Stimulated activated CD4-positive, alpha-beta T cell treated with anti-CD3 and anti-CD28 coated beads, Interleukin-4, amount 100 ng/mL, for 48 hours (primary cell): ENCODE data around the gene APBB3.
A peak's percentile ranks its signal among the peaks of the same experiment; 100 is the strongest.
"Not testable (repeated sequence)": the region's sequence is repeated elsewhere in the genome, so short reads cannot be mapped to it uniquely, and the experiment has no call there.

Experiments used
- DNase-seq, 2 donors: peaks; one replicate each; pipeline ENCODE4 v3.0.0-alpha.2; 2020; ENCODE audit warnings: low read depth in 2 of 2

The APBB3 gene, protein sequence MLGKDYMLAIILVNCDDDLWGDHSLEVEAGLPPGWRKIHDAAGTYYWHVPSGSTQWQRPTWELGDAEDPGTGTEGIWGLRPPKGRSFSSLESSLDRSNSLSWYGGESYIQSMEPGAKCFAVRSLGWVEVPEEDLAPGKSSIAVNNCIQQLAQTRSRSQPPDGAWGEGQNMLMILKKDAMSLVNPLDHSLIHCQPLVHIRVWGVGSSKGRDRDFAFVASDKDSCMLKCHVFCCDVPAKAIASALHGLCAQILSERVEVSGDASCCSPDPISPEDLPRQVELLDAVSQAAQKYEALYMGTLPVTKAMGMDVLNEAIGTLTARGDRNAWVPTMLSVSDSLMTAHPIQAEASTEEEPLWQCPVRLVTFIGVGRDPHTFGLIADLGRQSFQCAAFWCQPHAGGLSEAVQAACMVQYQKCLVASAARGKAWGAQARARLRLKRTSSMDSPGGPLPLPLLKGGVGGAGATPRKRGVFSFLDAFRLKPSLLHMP

DNA sequence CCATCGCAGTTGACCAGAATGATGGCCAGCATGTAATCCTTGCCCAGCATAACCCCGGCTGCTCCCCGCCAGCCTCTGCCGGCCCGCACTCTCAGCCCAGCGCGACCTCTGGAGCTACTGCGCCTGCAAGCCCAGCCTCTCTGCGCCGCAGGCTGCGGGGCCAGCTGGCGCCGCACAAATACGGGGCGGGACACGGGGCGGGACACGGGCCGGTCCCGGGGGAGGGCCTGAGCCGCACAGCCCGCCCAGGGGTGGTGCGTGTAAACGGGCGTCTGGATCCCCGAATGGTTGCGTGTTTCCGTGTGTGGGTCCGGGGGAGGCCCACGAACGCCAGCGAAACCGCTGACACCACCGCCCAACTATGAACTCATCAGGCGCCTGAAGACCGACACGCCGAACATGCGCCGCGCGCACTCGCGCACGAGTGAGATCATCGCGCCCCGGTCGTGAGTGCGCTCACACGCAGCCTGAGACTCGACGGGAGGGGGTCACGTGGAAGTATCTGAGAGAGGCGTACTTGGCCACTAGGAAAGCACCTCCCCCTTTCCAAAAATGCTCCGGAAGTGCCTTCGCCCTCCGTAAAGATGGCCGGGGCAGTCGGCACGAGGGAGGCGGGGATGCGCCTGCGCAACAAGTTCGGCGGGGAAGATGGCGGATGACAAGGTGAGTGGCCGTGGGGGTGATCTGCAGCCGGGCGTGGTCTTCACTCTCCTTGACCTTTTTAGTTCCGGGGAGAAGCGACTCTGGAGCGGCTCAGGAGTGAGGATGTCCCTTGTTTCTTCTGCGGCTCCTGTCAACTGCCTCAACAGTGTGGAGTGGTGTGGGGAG lies at the start of gene APBB3, which contains the start of gene SLC35A4:
Gene APBB3, minus strand, starts transcription at position 403 of the 828 bp plus-strand sequence. Its CDS starts 353 bp downstream, at position 50.
Gene SLC35A4, plus strand, starts transcription at position 633 of the 828 bp plus-strand sequence. CDS start 2,342 bp downstream, outside the sequence.
- DNase-seq: peak; percentile 89 to 95

DNA sequence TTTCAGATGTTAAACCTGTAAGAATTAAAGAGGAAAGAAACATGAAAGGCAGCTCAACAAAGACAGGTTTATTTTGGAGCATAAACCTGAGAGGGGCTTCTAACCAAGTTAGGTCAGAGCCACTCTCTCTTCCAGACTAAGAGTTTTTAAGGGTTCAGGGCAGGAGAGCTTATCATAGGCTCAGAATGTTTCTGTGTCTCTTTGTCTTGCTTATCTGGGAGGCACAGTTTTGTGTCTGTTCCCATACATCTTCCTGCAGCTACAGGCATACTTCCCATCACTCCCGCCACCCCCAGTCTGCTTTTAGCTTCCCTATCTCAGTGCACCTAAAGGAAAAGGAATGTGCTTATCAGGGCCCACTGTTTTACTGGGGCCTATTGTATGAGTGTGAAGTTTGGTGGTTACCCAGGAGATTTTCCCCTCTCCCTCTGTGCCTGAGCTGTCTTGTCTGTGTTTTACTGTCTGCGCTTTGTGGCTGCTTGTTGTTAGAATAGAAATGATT lies 46.7 kb upstream of the APBB3 start:
- DNase-seq: no peak

DNA sequence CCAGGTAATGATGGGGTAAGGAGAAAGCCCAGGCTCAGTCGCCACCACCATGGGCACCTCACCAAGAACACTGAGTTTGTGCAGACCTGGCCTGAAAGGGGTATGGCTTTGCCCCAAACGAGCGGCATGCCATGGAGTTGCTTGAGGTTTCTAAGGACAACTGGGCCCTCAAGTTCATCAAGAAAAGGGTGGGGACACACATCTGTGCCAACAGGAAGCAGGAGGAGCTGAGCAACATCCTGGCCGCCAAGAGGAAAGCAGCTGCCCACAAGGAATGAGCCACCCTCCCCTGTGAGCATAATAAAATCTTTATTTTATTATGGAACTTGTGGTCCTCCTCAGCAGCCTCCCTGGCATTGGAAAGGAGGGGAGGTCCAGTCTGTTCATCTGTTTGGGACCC lies 44.7 kb upstream of the APBB3 start:
- no peak for DNase-seq

DNA sequence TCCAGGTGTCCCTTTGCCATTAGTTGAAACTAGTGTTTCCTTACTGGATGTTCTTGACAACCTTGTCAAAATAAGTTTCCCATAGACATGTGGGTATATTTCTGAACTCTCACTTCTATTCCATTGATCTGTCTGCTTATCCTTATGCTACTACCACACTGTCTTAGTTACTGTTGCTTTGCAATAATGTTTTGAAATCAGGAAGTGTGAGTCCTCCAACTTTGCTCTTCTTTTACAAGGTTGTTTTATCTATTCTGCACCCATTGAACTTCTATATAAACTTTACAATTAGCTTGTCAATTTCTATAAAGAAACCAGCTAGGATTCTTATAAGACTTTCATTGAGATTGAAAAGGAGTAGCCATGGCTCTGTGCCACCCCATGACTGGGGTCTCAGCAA lies 44.3 kb upstream of the APBB3 start:
- DNase-seq: no peak

DNA sequence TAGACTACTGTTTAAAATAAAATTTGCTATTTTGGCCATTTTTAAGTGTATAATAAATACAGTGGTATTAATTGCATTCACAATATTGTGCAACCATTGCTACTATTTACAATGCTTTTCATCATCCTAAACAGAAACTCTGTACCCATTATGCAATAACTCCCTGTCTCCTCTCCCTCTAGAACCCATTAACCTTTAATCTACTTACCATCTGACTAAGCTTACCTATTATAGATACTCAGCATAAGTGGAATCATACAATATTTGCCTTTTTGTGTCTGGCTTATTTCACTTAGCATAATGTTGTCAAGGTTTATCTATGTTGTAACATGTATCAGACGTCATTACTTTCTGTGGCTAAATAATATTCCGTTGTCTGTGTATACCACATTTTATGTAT lies 42.6 kb upstream of the APBB3 start:
- no peak for DNase-seq

DNA sequence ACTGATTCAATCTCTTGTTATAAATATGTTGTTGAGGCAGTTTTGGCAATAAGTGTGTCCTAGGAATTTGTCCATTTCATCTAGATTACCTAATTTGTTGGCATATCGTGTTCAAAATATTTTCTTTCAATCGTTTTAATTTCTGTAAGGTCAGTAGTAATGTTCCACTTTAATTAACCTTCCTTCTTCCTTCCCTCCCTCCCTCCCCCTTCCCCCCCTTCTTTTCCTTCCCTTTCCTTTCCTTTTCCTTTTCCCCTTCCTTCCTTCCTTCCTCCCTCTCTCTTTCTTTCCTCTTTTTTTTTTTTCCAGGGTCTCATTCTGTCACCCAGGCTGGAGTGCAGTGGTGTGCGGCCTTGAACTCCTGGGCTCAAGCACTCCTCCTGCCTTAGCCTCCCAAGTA lies 41.5 kb upstream of the APBB3 start:
- DNase-seq: no peak

DNA sequence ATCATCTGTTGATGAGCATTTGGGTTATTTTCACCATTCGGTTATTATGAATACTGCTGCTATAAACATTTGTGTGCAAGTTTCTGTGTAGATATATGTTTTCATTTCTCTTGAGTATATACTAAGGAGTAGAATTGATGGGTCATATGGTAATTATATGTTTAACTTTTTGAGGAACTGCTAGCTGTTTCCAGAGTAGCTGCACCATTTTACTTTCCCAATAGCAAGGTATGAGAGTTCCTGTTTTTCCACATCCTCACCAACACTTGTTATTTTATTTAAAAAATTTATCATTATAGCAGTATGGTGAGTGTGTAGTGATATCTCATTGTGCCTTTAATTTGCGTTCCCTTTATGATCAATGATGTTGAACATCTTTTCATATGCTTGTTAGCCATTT lies 39.3 kb upstream of the APBB3 start:
- DNase-seq: no peak

DNA sequence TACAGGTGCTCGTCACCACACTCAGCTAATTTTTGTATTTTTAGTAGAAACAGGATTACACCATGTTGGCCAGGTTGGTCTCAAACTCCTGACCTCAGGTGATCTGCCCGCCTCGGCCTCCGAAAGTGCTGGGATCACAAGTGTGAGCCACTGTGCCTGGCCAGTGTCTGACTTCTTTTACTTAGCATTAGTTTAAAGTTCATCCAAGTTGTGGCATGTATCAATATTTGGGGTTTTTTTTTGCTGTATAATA lies 39.0 kb upstream of the APBB3 start:
- not testable (repeated sequence) for DNase-seq

DNA sequence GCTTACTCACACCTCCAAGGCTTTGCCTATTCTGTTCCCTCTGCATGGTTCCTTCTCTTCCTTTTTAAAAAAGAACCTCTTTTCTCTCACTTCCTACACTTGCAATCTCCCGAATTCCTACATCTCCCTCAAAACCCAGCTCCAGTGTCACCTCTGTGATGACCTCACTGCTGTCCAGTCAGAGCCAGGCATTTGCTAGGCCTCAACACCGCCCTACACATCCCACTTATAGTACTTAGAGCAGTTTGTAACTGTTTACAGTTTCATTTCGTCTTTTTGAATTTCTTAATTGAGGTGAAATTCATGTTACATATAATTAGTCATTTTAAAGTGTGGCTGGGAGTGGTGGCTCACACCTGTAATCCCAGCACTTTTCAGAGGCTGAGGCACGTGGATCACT lies 37.7 kb upstream of the APBB3 start:
- no peak for DNase-seq

DNA sequence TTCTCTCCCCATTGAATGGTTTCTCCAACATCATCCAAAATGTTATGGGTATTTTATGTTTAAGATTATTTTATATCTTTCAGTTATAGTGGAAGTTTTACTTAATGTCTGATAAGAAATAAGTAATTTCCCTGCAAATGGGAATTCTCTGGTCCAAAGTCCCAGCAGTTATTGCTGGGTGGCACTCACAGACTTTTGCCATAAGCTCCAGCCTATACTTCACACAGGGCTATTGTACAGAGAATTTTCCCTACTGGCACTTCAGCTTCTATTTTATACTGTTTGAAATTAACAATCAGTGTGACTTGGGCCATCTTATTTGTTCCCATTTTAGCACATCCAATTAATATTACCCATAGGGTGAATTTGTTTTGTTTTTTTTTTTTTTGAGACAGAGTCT lies 35.7 kb upstream of the APBB3 start:
- no peak for DNase-seq

DNA sequence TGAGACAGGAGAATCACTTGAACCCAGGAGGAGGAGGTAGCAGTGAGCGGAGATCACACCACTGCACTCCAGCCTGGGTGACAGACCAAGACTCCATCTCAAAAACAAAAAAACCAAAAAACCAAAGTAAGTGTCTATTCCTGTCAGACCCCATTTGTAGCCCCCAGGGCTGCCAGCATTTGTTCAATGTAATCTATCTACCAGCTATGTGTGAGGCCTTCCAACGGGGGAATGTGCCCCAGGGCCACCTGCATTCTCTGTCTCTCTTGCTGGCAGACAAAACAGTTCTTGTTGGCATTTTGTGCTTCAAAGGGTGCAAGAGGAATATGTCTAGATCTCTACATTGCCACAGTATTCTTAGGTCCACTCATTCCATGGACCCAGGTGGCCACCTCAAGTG lies 34.4 kb upstream of the APBB3 start:
- DNase-seq: no peak

DNA sequence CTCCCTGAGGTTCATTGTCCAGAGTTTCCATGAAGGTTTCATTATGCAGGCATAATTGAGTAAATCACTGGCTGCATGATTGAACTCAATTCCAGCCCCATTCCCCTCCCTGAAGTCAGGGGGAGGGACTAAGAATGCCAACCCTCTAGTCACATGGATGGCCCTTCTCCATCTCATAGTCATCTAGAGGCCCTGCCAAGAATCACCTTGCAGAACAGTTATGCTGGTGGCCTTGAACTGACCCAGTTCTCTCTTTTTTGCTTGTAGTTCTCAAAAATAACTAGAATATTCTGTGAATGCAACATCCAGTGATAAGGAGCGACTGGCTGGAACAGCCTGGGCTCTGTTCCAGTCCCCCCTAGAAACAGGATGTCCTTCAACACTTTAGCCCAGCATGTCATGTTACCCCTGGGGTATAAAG lies 31.9 kb upstream of the APBB3 start:
- DNase-seq: no peak

DNA sequence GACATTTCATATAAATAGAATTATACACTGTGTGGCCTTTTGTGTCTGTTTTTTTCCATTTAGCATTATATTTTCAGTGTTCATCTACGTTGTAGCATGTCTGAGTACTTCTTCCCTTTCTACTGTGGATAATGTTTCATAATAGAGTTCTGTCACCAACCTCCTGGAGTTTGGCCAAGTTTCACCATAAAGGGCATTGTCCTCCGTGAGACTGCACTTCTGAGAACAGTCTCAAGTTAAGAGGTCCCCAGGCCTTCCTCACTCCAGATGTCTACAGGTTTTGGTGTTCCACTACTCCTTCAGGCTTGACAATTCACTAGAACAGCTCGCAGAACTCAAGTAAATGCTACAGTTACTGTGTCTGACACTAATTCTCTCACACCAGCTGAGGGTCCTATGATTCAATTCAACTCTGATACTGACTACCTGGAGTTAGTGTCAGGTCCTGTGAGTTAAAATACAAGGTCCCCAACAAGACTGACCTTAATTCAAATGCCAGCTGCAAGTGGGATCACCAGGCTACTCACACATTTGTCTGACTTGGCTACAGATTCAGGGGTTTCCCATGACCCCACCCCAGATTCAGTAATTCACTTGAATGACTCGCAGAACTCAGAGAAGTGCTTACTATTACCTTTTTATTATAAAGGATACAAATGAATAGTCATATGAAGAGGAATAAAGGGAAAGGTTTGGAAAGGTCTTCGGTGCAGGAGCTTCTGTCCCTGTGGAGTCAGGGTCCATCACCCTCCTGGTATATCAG lies 31.3 kb upstream of the APBB3 start:
- DNase-seq: no peak

DNA sequence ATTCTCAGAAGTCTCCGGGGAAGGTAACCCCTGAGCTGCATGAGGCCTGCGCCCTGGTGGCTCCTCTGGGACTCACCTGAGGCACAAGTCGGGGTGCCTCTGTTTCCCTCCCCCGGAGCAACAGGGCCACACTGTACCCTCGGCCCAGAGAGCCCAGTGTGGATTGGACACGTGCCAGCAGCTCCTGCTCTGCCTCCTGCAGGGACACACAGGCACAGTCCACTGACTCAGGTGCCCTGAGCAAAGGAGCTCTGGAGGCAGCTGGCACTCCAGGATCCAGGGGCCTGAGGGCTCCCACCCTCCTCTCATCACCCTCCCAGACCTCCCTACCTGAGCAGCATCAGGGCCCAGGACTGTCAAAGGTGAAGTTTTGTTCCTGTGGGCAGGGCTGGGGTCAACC lies 29.8 kb upstream of the APBB3 start:
- DNase-seq: no peak

DNA sequence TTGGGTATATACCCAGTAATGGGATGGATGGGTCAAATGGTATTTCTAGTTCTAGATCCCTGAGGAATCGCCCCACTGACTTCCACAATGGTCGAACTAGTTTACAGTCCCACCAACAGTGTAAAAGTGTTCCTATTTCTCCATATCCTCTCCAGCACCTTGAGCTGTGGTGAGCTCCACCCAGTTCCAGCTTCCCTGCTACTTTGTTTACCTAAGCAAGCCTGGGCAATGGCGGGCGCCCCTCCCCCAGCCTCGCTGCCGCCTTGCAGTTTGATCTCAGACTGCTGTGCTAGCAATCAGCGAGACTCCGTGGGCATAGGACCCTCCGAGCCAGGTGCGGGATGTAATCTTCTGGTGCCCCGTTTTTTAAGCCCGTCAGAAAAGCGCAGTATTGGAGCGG lies 28.7 kb upstream of the APBB3 start:
- DNase-seq: not testable (repeated sequence)

DNA sequence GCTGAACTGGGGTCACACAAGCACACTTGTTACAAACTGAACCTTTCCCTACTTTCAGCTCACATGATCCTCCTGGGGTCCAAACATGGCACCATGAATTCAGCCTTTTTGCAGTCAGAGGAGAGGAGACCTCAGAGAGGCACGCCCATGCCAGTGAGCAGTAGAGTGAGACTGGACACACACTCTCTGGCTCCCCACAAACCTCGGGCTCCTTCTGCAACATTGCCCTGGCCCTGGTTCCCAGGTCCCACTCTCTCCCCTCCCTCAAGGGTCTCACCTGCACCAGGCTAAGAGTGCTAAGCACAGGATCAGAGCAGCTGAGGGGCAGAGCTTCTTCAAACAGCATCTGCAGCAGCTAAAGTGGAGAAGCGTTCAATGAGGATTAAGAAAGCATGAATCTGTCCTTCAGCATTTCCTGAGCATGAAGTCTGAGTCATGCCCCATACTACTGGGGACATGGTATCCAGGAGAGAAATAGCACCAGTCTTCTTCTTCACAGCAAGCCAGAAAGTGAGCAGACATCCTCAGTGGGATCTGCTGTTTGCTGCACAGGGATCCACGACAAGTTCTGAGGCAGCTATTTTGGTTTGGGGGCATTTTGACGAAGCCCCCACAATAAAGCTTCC lies 27.5 kb upstream of the APBB3 start:
- no peak for DNase-seq

DNA sequence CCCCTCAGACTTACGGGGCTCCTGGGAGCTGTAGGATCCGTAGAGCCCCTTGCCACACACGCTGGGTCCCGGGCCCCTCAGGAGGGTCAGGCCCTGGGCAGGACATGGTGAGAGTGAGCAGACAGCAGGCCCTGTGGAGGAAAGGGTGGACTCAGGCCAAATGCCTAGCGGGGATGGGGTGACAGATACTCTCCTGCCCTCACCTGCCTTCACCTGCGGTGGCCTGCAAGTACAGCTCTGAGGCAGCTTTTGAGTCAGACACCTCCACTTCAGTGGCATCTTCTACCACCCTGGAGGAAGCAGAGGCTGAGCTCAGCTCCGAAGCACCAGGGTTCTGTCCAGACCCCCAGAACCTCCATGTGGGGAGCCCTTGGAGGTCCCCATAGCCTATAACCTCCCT lies 26.5 kb upstream of the APBB3 start:
- DNase-seq: no peak

DNA sequence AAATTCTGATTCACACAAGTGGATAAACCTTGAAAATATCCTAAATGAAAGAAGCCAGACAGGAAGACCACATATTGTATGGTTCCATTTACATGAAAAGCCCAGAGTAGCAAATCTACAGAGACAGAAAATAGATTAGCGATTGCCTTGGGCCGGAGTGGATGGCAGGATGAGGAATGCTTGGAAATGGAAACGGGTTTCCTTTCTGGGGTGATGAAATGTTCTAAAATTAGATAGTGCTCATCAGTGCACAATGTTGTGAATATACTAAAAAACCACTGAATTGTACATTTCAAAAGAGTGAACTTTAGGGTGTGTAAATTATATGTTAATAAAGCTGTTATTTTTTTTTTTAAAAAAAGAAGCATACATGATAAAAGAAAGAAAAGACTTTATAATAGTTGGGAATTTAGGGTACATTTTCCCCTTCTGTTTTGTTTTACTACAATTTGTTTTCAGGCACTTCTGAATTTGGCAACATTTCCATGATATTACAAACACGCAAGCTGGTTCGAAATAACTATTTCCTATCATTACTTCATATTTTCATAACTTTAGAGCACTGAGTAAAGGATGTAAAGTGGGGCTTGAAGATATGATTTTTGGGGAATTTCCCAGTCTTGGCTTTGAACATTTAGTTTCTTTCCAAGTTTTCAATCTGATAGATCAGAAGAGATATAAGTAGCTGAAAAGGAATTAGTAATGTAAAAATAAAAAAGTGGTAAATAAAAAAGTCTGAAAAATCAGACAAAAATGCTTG lies 24.1 kb upstream of the APBB3 start:
- no peak for DNase-seq

DNA sequence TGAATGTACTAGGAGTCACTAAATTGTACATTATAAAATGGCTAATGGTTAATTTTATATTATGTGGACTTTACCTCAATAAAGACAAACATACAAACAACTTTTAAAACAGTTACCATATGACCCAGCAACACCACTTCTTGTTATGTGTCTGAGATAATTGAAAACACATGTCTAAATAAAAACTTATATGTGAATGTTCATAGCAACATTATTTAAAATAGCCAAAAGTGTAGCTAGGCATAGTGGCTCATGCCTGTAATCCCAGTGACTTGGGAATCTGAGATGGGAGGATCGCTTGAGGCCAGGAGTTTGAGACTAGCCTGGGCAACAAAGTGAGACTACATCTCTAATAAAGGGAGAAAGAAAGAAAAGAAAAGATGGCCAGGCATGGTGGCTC lies 23.1 kb upstream of the APBB3 start:
- DNase-seq: no peak

DNA sequence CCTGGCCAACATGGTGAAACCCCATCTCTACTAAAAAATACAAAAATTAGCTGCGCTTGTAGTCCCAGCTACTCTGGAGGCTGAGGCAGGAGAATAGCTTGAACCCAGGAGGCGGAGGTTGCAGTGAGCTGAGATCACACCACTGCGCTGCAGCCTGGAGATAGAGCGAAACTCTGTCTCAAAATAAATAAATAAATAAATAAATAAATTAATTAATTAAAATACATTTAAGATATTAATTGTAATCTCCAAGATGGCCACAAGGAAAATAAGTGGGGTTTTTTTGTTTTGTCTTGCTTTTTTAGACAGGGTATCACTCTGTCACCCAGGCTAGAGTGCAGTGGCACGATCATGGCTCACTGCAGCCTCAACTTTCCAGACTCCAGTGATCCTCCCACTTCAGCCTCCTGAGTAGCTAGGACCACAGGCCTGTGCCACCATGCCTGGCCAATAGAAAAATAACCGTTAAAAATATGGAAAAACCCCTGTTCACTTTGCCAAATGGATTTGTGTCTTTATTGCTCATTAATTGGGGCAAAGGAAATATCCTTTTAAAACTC lies 14.9 kb upstream of the APBB3 start:
- DNase-seq: not testable (repeated sequence)
